GM12878 (cell line): Measurements from ENCODE around the gene CHMP6. TPM values are rescaled to one million over a fixed set of nuclear protein-coding genes. Genes with fewer than 3 reads are reported as not detected.
A peak's percentile ranks its signal among the peaks of the same experiment; 100 is the strongest.

Source experiments
- ATAC-seq: fragments of 200-7000 bp; cut with Tn5 transposase; 3 replicates; pipeline ENCODE4 v1.9.1; 2020; ENCODE audit warnings: mild to moderate bottlenecking, moderate library complexity
- BruUV-seq: library from RNA; stranded (reverse); fragments of 400-500 nt; replicated peaks from 2 replicates; lab custom pipeline; 2021; lab: Mats Ljungman, UMichigan
- CTCF ChIA-PET: fragments of 300-600 bp; sonication (Branson Sonifier 250); formaldehyde crosslinking; extraction: SDS; loops from one replicate; lab custom pipeline; 2021; ENCODE audit warnings: inconsistent platforms; lab: Yijun Ruan, JAX
- POLR2A ChIA-PET: fragments of 350-600 bp; formaldehyde crosslinking; extraction: SDS; loops from one replicate; lab custom pipeline; 2021; ENCODE audit warnings: inconsistent platforms; lab: Charles Lee
- RAD21 ChIA-PET: fragments of 300-600 bp; sonication (Branson Sonifier 250); formaldehyde crosslinking; loops from one replicate; lab custom pipeline; 2023; ENCODE audit warnings: antibody characterized with exemption; ENCODE audit not compliant: unreplicated experiment; lab: Charles Lee
- SMC1A ChIA-PET: fragments of 300-600 bp; sonication (Branson Sonifier 250); formaldehyde crosslinking; loops from one replicate; lab custom pipeline; 2023; ENCODE audit not compliant: unreplicated experiment, uncharacterized antibody; lab: Charles Lee
- DNase-seq: peaks from one replicate; pipeline ENCODE4 v3.0.0-alpha.2; 2011; ENCODE audit warnings: low read depth, low spot score
- FAIRE-seq: peaks from 3 replicates; lab custom pipeline; 2011; peaks lifted over from hg19 to GRCh38; lab: Jason Lieb, UNC
- H2AFZ ChIP-seq: 2 replicates; pipeline ENCODE4 v1.6.0; 2011; ENCODE audit warnings: low read depth, low read length, control low read depth; ENCODE audit not compliant: control insufficient read depth
- H3K27ac ChIP-seq: 2 replicates; pipeline ENCODE4 v1.5.1; 2011; ENCODE audit warnings: control low read depth; ENCODE audit not compliant: control insufficient read depth, insufficient read depth
- H3K27me3 ChIP-seq, 2 experiments: replicated peaks in 1 of 2; 2 replicates each; pipeline versions ENCODE4 v1.6.0 to v1.6.1; 2011; ENCODE audit warnings: low read length in 1 of 2; ENCODE audit not compliant: control insufficient read depth in 2 of 2, insufficient read depth in 2 of 2
- H3K36me3 ChIP-seq, 2 experiments: 2 replicates each; pipeline ENCODE4 v1.5.1; 2011; ENCODE audit warnings: low read length in 1 of 2; ENCODE audit not compliant: control insufficient read depth in 2 of 2, insufficient read depth in 2 of 2
- H3K4me1 ChIP-seq: 2 replicates; pipeline ENCODE4 v1.6.1; 2011; ENCODE audit warnings: mild to moderate bottlenecking, low read length, moderate library complexity, mixed read lengths; ENCODE audit not compliant: control insufficient read depth, insufficient read depth
- H3K4me2 ChIP-seq: 2 replicates; pipeline ENCODE4 v1.6.0; 2011; ENCODE audit warnings: control low read depth; ENCODE audit not compliant: control insufficient read depth, insufficient read depth
- H3K4me3 ChIP-seq: fragments of 200-600 bp; sonication (generic); 2 replicates; pipeline ENCODE4 v1.5.1; 2016
- H3K79me2 ChIP-seq: 2 replicates; pipeline ENCODE4 v1.6.0; 2011; ENCODE audit warnings: low read length; ENCODE audit not compliant: control insufficient read depth, insufficient read depth
- H3K9ac ChIP-seq: 2 replicates; pipeline ENCODE4 v1.8.0; 2011; ENCODE audit warnings: low read length, control low read depth, mixed read lengths; ENCODE audit not compliant: control insufficient read depth, insufficient read depth
- H3K9me3 ChIP-seq: replicated peaks from 3 replicates; pipeline ENCODE4 v1.5.1; 2011; ENCODE audit warnings: mild to moderate bottlenecking, low read length; ENCODE audit not compliant: control insufficient read depth, insufficient read depth
- H4K20me1 ChIP-seq: 2 replicates; pipeline ENCODE4 v1.6.0; 2011; ENCODE audit not compliant: control insufficient read depth, insufficient read depth
- ATF7 ChIP-seq: fragments of 450-650 bp; IDR thresholded peaks from 2 replicates; pipeline ENCODE4 v1.6.1; 2016; ENCODE audit warnings: low read depth, mild to moderate bottlenecking
- BCL11A ChIP-seq: IDR thresholded peaks from 2 replicates; pipeline ENCODE4 v1.6.1; 2011; ENCODE audit warnings: low read depth, low read length
- BCLAF1 ChIP-seq: fragments of 450-650 bp; IDR thresholded peaks from 2 replicates; pipeline ENCODE4 v1.6.1; 2017; ENCODE audit warnings: antibody characterized with exemption, mild to moderate bottlenecking, moderate library complexity
- BHLHE40 ChIP-seq, 2 experiments: fragments of 450-650 bp in 1 of 2; IDR thresholded peaks; 2 replicates each; pipeline ENCODE4 v1.6.1; 2011 to 2017; ENCODE audit warnings: low read depth in 2 of 2, borderline replicate concordance in 1 of 2, improper control_type of control experiment in 1 of 2, low read length in 1 of 2, mild to moderate bottlenecking in 1 of 2
- CBX5 ChIP-seq: sonication (generic); IDR thresholded peaks from 2 replicates; pipeline ENCODE4 v1.6.1; 2016; ENCODE audit warnings: low read depth, moderate library complexity, mild to moderate bottlenecking, inconsistent platforms
- CEBPZ ChIP-seq: fragments of 150-350 bp; IDR thresholded peaks from 2 replicates; pipeline ENCODE4 v1.6.1; 2016; ENCODE audit warnings: low read depth, low read length
- KDM1A ChIP-seq: fragments of 200-600 bp; sonication (generic); IDR thresholded peaks from 2 replicates; pipeline ENCODE4 v1.6.1; 2016; ENCODE audit warnings: borderline replicate concordance
- LARP7 ChIP-seq: fragments of 450-650 bp; IDR thresholded peaks from 2 replicates; pipeline ENCODE4 v1.6.1; 2017; ENCODE audit warnings: mild to moderate bottlenecking
- NR2F1 ChIP-seq: fragments of 450-650 bp; conservative IDR thresholded peaks from 2 replicates; pipeline ENCODE4 v1.6.1; 2017; ENCODE audit warnings: mild to moderate bottlenecking
- PBX3 ChIP-seq: IDR thresholded peaks from 2 replicates; pipeline ENCODE4 v1.6.1; 2011; ENCODE audit warnings: mild to moderate bottlenecking, low read depth, low read length, moderate library complexity; ENCODE audit not compliant: insufficient replicate concordance
- POLR2AphosphoS5 ChIP-seq: IDR thresholded peaks from 2 replicates; pipeline ENCODE4 v1.6.1; 2011; ENCODE audit warnings: mild to moderate bottlenecking, low read length, inconsistent platforms
- RB1 ChIP-seq: fragments of 450-650 bp; formaldehyde crosslinking; IDR thresholded peaks from 2 replicates; pipeline ENCODE4 v1.6.1; 2017; ENCODE audit warnings: mild to moderate bottlenecking, borderline replicate concordance
- RCOR1 ChIP-seq: conservative IDR thresholded peaks from 2 replicates; pipeline ENCODE4 v1.6.1; 2012; ENCODE audit warnings: low read depth, low read length, improper control_type of control experiment
- SMAD1 ChIP-seq: fragments of 450-650 bp; IDR thresholded peaks from 2 replicates; pipeline ENCODE4 v1.6.1; 2018; ENCODE audit warnings: mild to moderate bottlenecking, low read depth; ENCODE audit not compliant: partially characterized antibody
- STAT3 ChIP-seq: IDR thresholded peaks from 2 replicates; pipeline ENCODE4 v1.6.1; 2011; ENCODE audit warnings: low read depth, low read length, improper control_type of control experiment
- SUPT20H ChIP-seq: IDR thresholded peaks from 2 replicates; pipeline ENCODE4 v1.6.1; 2011; ENCODE audit warnings: low read depth, mild to moderate bottlenecking, low read length, moderate library complexity, borderline replicate concordance; ENCODE audit not compliant: control insufficient read depth
- WGBS: methylation state at CpG from one replicate; pipeline ENCODE4 v1.1.6; 2016; ENCODE audit warnings: low lambda C conversion rate; ENCODE audit not compliant: insufficient replicate concordance, insufficient coverage; ENCODE audit errors: missing lambda C conversion rate; 5-methylcytosine and 5-hydroxymethylcytosine counted together
- in situ Hi-C: fragments of 300-500 bp; cut with MboI; formaldehyde crosslinking; loops from 9 replicates; pipeline ENCODE4 v1.14.3; 2018; ENCODE audit warnings: mixed read lengths
- intact Hi-C: fragments of 100-400 bp; cut with micrococcal nuclease; formaldehyde crosslinking; loops from one replicate; pipeline ENCODE4 v1.14.2; 2022; ENCODE audit not compliant: unreplicated experiment
- polyA plus RNA-seq, 11 experiments: library from polyadenylated mRNA; depleted of rRNA in 4 of 11; unstranded in 6 of 11; stranded (reverse) in 5 of 11; fragments of >200 nt; fragmentation: Nextera tagmentation in 4 of 11; fragmentation: Illumina TruSeq in 1 of 11; extraction: Ambion mirVana in 4 of 11; extraction: Trizol in 1 of 11; gene quantifications; 1 replicate in 1 of 11; 2 replicates in 10 of 11; pipeline versions ENCODE4 v1.2.1 to v1.2.3, GENCODE V29; 2011 to 2016; ENCODE audit warnings: inconsistent platforms in 2 of 11, missing spikeins in 2 of 11, low read depth in 1 of 11
- total RNA-seq, 4 experiments: library from RNA; depleted of rRNA in 3 of 4; stranded (reverse); fragments of >200 nt in 3 of 4; fragmentation: Illumina TruSeq in 1 of 4; extraction: Trizol in 1 of 4; gene quantifications; 2 replicates each; pipeline versions ENCODE4 v1.2.1 to v1.2.3, GENCODE V29; 2013 to 2021

The CHMP6 gene
- total and polyA plus RNA-seq, 10 of the 15 experiments (the other 5 are each of a cell fraction or from before 2014, with no cell fraction given) = 0.21 to 37.9 (median 14.7) TPM

- Histone ChIP-seq H3K9me3 (no peaks in the 10 kb centered on the region), H3K4me2 (peak overlapping the region; percentile 86), H2AFZ (peak overlapping the region; percentile 99), H3K36me3 (peaks cover 2% of the 10 kb centered on the region in 2 experiments; a peak in 3 of 4 replicates), H3K4me3 (peak overlapping the region; percentile 97), H4K20me1 (no peaks in the 10 kb centered on the region), H3K27ac (peak overlapping the region; percentile 69), H3K4me1 (peaks cover 18% of the 10 kb centered on the region), H3K9ac (peak overlapping the region; percentile 89), H3K79me2 (peaks cover 15% of the 10 kb centered on the region), H3K27me3 (no peaks in the 10 kb centered on the region)
- ChIA-PET SMC1A (no interaction called here), POLR2A (no interaction called here), RAD21 (no interaction called here), CTCF (interaction anchor here (1.3 kb wide), 1 partner anchor 105 kb away, joined by 3 read pairs; no protein-coding TSS in a partner anchor)
- intact Hi-C loops (no loop called here), in situ Hi-C loops (no loop called here)
- FAIRE-seq (no peak), DNase-seq (no peak), ATAC-seq (peak; percentile 41)
- no TSS peak for BruUV-seq
- WGBS = 6% methylated on average over 67 of the region's 90 CpGs
- TF ChIP-seq PBX3 = no peak
- no peak for TF ChIP-seq ATF7
- no peak for TF ChIP-seq POLR2AphosphoS5
- TF ChIP-seq SUPT20H = no peak
- no peak for TF ChIP-seq KDM1A
- TF ChIP-seq NR2F1 = no peak
- TF ChIP-seq BHLHE40 (IDR thresholded peaks at IDR 0.05; ENCODE audit: borderline replicate concordance in 1 of 2, low read depth in 2 of 2, low read length in 1 of 2) = no peak
- no peak for TF ChIP-seq BCLAF1
- TF ChIP-seq LARP7 = no peak
- no peak for TF ChIP-seq STAT3
- no peak for TF ChIP-seq BCL11A
- no peak for TF ChIP-seq SMAD1
- no peak for TF ChIP-seq RCOR1
- no peak for TF ChIP-seq CBX5
- no peak for TF ChIP-seq RB1
- TF ChIP-seq CEBPZ = no peak
Observed at GRCh38 chr17:80992077-80992947, 671 bp downstream of the CHMP6 start.
